NCI-H1417 (cell line): Measurements from ENCODE around the gene KDM2A.

Experiments
- DNase-seq, 3 experiments: peaks; one replicate each; lab custom pipeline; 2025; lab: John Stamatoyannopoulos, UW

KDM2A gene

DNA sequence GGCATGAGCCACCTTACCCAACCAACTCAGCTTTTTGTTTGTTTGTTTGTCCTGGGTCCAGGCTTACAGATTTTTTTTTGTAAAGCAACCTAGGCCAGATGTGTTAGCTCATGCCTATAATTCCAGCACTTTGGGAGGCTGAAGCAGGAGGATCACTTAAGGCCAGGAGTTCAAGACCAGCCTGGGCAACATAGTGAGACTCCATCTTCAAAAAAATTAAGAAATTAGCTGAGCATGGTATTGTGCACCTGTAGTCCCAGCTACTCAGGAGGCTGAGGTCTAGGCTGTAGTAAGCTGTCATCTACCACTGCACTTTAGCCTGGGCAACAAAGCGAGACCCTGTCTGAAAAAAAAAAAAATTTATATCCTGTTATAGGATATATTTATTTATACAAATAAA is 118.5 kb downstream of the KDM2A start:
- DNase-seq, result no peak

DNA sequence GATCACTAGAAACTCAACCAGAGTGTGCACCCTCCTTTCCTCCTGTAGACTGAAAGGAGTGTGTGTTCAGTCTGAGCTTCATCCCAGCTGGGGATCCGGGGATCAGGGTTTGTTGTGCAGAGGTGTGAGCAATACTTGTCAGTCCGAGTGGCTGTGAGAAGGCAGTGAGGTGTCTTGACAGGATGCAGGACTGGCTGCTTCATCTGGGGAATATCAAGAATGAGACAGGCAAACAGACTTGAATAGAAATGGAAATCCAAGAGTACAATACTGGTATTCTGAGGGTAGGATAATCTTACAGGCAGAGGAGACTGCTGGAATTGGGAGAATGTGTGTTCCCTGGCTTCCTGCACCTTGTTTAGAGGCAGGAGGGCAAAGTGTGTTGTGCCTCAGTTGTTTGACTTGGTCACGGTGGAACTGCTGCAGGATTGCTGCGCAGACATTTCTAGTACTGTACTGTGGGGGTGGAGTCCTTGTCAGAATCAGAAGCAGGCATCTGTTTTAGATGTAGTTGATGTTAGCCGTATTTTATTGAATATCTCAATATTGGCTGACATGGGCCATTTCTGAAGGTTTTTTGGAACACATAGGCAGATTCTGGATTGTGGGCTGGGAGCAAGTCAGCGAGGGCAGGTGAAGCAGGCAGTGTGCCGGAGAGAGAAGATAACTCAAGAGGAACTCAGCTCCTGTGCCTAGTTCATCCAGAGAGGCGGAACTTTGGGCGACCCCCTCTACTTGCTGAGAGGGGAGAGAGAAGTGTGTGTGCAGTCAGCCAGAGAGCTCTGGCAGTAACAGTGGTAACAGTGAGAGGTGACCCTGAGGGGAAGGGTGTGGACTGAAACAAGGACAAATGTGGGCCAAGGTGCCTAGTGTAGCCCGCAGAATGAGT is 120.1 kb downstream of the KDM2A start:
- DNase-seq, result peak in 1 of 3 experiments; percentile 55

DNA sequence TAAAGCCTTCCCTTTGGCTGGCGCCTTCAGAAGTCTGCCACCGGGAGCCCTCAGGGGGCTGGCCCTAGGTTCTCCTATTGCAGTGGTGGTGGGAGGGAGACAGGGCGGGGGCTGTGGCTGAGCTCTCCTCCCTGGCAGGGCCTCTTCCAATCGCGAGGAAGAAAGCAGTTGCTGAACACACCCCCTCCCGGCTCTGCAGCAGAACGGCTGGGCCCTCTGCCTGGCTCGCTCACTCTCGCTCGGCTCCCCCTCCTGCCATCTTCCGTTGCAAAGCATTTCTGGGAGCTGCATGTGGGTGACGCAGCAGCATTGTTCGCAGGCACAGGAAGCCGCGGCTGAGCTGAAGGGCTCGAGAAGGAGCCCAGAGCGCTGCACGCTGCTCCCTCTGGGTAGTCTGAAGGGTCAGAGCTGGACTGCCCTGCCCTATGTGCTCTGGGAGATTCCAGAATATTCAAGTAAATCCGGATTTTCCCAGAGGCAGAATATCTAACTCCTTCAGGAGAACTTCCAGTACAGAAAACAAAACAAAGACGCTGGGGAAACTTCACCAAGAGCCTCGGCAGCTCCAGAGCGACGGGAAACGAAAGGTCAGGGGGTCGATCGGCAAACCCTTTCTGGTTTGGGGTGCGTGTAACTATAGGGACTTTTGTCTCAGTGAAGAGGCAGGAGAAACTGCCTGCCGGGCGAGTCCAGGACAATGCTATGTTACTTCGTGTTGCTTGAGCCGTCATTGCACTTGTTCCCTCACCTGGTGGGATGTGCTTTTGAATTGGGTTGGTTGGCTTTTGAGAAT is 120.9 kb downstream of the KDM2A start:
- DNase-seq, result peak; percentile 97 to 99 (median 99)

DNA sequence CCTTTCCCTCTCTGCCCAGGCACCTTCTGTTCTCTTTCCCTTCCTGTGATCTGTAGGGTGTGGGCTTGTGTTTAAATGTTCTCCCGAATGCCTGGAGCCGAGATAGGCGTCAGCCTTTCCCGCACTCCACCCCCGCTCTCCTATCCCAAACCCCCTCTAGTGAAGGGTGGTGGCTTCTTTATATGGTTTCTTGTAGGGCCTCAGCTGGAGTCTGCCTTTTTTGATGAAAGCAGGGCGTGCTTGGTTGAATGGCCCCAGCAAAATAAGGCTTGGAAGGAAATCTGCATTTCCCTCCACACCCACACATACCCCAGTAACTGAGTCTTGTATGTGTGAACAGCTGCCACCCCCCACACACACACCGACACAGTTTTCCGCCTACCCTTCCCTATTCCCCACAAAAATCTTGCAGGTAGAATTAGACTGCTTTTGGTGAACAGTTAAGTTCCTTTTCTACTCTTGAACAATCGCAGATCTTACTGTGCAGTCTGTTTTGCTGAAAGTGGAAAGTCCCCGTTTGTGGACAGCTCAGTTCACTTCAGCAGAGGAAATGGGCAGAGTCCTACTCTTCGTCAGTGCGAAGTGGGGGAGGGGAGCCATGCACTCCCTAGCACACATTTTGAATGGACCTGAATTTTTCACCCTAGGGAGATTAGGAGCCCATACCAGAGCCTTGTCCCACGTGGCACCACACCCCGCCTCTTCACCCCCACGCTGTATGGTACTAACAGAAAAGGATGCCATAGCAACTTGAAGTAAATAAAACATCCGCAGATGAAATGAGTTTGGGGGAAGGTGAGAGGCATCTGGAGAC is 121.7 kb downstream of the KDM2A start:
- DNase-seq, result peak; percentile 34 to 75 (median 57)

- no peak for DNase-seq
Observed at GRCh38 chr11:67242548-67242947, 123.5 kb downstream of the KDM2A start.

GRCh38 chr11:67243051-67243450 is 124.0 kb downstream of the KDM2A start:
- no peak for DNase-seq

GRCh38 chr11:67245046-67245445 is 126.0 kb downstream of the KDM2A start:
- DNase-seq, result no peak

DNA sequence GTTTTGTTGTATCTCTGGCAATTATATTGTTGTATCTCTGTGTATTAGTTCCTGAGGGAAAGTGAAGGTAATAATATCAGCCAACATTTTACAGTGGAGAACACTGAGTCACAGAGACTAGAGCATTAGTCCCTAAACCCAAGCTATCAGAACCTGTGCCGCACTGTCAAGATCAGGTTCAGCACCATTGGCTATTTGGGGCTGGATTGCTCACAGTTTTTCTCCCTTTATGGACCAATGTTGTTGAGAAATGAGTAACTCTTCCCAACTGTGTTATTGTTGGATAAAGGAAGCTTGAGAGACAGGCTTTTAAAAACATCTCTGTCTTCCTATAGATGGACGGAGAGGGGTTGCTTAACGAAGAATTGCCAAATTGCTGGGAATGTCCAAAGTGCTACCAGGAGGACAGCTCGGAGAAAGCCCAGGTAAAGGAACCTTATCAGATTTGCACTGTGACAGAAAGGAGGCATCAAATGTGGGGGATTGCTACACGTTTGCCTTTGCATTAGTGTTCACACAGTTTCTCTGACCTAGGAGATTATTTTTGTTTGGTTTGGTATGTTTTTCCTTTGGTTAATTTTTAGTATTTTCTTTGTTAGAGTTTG is 129.0 kb downstream of the KDM2A start:
- no peak for DNase-seq

DNA sequence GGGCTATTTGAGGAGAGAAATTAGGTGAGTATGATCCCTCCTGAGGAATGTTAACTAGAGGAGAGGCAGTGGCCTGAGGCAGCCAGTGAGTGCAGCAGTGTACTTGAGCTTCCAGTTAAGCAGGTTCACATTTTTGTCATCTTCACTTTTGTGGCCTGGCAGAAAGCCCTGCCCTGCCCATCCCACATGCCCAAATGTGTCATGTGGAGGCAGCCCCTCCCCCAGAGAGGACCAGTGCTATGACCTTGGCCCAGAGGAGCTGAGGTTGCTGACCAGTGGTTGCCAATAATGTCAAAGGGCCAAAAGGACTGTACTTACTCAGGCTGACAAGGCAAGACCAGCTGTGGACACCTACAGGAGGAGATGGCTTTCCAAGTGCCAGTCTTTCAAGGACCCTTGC is 129.6 kb downstream of the KDM2A start:
- DNase-seq, result no peak

- no peak for DNase-seq
Observed at GRCh38 chr11:67250059-67251043, 131.3 kb downstream of the KDM2A start.

- no peak for DNase-seq
Observed at GRCh38 chr11:67251841-67252240, 132.8 kb downstream of the KDM2A start.

DNA sequence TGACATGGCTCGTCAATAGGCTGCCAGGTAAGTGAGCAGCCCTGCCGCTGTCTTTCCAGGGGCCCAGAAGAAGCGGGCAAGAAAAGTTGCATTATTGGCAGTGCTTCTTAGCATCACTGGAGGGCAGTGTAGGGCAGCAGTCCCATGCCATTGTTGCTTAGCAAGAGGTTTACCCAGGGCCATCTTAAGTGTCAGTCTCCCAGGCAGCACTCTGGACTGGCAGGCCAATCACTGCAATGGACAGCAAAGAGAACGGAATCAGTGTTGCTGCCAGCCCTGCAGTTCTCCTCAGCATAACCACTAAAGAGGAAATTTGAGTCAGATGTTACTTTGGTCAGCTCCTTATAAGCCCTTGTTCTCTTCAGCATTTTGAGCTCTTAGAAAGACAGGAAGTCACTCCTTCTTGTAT is 133.8 kb downstream of the KDM2A start:
- peak in 1 of 3 experiments; percentile 27 for DNase-seq

- no peak for DNase-seq
Observed at GRCh38 chr11:67253872-67254624, 135.0 kb downstream of the KDM2A start.

DNA sequence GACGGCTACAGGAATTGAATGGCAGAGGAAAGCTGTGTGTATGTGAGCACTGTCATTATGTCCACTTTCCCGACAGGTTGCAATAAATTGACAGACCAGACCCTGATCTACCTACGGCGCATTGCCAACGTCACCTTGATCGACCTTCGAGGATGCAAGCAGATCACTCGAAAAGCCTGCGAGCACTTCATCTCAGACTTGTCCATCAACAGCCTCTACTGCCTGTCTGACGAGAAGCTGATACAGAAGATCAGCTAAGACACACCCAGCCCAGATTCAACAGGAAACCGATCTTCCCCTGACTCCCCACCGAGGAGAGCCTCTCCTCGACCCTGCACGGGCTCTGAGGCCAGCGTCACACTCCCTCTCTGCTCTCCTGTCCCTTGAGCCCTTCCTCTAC is 135.7 kb downstream of the KDM2A start:
- DNase-seq, result no peak

DNA sequence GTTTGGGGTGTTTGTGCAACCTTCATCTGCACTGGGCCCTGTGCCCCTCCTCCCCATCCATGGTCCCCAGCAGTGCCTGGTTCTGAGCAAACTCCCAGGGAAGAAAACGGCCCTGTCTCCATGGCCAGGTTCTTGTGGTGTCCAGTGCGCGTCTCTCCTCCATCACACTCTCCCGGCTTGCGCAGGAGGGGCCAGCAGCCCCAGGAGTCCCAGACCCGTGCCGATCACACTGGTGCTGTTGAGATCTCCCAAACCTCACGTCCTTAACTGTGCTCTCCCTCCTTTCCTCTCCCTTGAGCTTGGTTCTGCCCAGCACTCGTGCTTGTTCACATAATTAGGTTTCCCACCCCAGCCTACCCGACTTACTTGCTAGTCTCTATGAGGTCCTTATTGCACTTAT is 136.3 kb downstream of the KDM2A start:
- DNase-seq, result no peak

DNA sequence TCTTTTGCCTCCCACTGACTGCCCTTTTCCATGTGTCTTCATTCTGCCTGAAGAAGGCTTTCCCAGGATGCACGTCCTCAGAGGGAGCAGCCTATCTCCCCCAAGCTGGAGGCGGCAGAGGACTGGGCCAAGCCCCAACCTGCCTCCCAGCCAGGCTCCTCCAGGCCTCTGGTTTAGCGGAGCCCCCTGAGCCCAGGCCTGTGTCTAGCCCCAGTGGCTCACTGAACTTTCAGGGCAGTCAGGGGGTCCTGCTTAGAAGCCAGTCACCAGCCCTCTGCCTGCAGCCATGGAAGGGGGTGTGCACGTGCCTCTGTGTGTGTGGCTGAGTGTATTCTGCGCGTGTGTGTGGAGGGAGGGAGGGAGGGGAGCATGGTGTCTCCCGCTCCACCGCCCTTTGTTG is 136.8 kb downstream of the KDM2A start:
- no peak for DNase-seq

DNA sequence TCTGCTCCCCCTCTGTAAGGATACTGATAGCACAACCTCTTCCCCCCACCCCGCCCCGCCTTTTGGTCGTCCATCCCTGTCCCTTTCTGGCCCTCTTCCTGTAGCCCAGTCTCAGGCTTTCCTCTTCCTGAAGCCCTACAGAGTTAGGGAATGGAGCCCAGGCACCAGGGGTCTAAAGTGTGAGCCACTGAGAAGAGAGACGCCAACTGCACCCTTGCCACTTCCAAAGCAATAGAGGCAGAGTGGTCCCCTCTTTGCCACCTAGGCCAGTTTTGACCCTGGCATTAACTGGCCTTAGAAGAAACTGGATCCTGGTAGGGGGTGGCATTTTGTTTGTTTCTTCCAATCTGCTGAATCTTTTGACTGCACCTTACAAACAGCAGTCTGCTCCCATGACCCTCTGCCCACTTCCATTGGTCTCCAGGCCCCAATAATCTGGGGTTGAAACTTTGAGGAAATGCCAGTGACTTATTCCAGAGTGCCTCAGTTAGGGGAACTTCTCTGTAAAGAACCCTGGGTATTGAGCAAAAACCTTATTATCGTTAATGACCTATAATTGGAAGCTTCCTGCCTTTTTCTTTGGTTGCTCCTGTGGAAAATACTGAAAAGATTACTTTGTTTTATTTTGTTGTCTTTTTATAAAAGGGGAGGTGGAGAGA is 137.5 kb downstream of the KDM2A start:
- no peak for DNase-seq

GRCh38 chr11:67260406-67260805 is 141.3 kb downstream of the KDM2A start:
- DNase-seq, result no peak
